Right lobe of liver (tissue), 6 donors: ENCODE measurements around the gene MARF1. TPM values are rescaled to one million over a fixed set of nuclear protein-coding genes. Genes with fewer than 3 reads are reported as not detected.

Source experiments
- ATAC-seq, 4 donors: fragments of 200-7000 bp; cut with Tn5 transposase; one replicate each; pipeline ENCODE4 v1.9.1; 2020; ENCODE audit warnings: mild to moderate bottlenecking in 4 of 4, moderate library complexity in 4 of 4
- DNase-seq, 3 donors: peaks; one replicate each; pipeline ENCODE4 v3.0.0-alpha.2; 2020
- H3K27ac ChIP-seq, 3 donors: fragments of 200-600 bp; one replicate each; pipeline ENCODE4 v1.8.0; 2022
- H3K27me3 ChIP-seq, 2 donors: fragments of 200-600 bp; one replicate each; pipeline ENCODE4 v1.8.0; 2022
- H3K36me3 ChIP-seq, 4 donors: fragments of 200-600 bp; sonication (generic) in 1 of 4; one replicate each; pipeline versions ENCODE4 v1.5.1 to v1.8.0; 2017 to 2022; ENCODE audit warnings: control low read depth in 1 of 4
- H3K4me1 ChIP-seq, 4 donors: fragments of 200-600 bp; sonication (generic) in 1 of 4; one replicate each; pipeline versions ENCODE4 v1.5.1 to v1.8.0; 2017 to 2022; ENCODE audit warnings: control low read depth in 1 of 4
- H3K4me3 ChIP-seq, 3 donors: fragments of 200-600 bp; one replicate each; pipeline ENCODE4 v1.8.0; 2022
- H3K9me3 ChIP-seq, 4 donors: fragments of 200-600 bp; sonication (generic) in 1 of 4; one replicate each; pipeline versions ENCODE4 v1.5.1 to v1.8.0; 2017 to 2022; ENCODE audit warnings: control low read depth in 1 of 4
- POLR2A ChIP-seq: fragments of 450-650 bp; IDR thresholded peaks from one replicate; pipeline ENCODE4 v1.6.1; 2017; ENCODE audit warnings: antibody characterized with exemption, mild to moderate bottlenecking
- WGBS: methylation state at CpG from one replicate; pipeline ENCODE4 v1.1.6; 2018; ENCODE audit warnings: low coverage, low lambda C conversion rate; ENCODE audit not compliant: insufficient coverage; ENCODE audit errors: missing lambda C conversion rate; 5-methylcytosine and 5-hydroxymethylcytosine counted together
- intact Hi-C, 2 donors: fragments of 100-400 bp; cut with DNase I; formaldehyde crosslinking; loops; one replicate each; pipeline versions ENCODE4 v1.11.2 to v1.14.1; 2022
- total RNA-seq, 6 experiments: library from RNA; depleted of rRNA in 2 of 6; stranded (reverse); fragments of >200 nt in 2 of 6; fragmentation: NEBNext Ultra II Directional in 3 of 6; extraction: Animal tissue kit (Norgen Biotek cat#: 25700) in 3 of 6; gene quantifications; one replicate each; pipeline versions ENCODE4 v1.1.0 to v1.2.4, GENCODE V29; 2016 to 2023
- TF ChIP-seq, protein P1 (sequence below), 4 donors: fragments of 200-600 bp in 3 of 4; fragments of 450-650 bp in 1 of 4; IDR thresholded peaks; one replicate each; pipeline versions ENCODE4 v1.5.1 to v1.8.0; 2016 to 2022; ENCODE audit warnings: antibody characterized with exemption in 4 of 4, mild to moderate bottlenecking in 2 of 4
- donor health status: DM: no; HTN: yes; CAD: no.
- donor health status: DM: no; HTN: no; CAD: no.
- donor health status: DM: no; HTN: no; CAD: no.
- donor health status: DM: no; HTN: yes; CAD: no.
- donor health status: DM: no; HTN: yes; CAD: no.

MARF1 gene
- total RNA-seq, 6 experiments from 2014 or later, result 17.2 to 44.2 (median 31.2) TPM

DNA sequence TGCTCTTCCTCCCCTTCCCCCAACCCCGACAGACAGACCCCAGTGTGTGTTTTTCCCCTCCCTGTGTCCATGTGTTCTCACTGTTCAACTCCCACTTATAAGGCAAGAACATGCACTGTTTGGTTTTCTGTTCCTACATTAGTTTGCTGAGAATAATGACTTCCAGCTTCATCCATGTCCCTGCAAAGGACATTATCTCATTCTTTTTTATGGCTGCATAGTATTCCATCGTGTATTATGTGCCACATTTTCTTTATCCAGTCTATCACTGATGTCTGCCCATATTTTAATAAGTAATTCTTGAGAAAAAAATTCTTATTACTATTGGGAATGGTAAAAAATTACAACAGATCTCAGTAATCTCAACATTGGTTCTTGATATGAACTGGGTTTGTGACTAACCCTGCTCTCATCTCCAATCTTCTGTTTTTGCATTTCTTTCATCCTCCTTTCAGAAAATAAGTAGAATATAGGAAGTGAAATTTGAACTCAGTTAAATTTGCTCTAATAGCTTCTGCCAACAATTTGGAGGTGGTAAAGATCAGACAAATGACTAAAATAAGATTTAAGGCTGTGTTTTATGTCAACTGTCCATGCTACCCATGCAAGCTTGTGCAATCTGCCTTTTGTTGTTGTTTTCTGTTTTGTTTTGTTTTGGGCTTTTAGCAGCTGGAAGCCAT lies 11.1 kb downstream of the MARF1 start:
- ATAC-seq, result no peak
- Histone ChIP-seq H3K4me3 (no peak overlapping the region), H3K27ac (no peak overlapping the region), H3K36me3 (peaks cover 8 to 57% (median 23%) of the 10 kb centered on the region in 4 donors), H3K4me1 (peaks cover 0 to 15% (median 0%) of the 10 kb centered on the region in 4 donors), H3K27me3 (no peaks in the 10 kb centered on the region), H3K9me3 (no peaks in the 10 kb centered on the region)
- intact Hi-C loops, result no loop called here
- no peak for TF ChIP-seq POLR2A
- TF ChIP-seq, protein P1, sequence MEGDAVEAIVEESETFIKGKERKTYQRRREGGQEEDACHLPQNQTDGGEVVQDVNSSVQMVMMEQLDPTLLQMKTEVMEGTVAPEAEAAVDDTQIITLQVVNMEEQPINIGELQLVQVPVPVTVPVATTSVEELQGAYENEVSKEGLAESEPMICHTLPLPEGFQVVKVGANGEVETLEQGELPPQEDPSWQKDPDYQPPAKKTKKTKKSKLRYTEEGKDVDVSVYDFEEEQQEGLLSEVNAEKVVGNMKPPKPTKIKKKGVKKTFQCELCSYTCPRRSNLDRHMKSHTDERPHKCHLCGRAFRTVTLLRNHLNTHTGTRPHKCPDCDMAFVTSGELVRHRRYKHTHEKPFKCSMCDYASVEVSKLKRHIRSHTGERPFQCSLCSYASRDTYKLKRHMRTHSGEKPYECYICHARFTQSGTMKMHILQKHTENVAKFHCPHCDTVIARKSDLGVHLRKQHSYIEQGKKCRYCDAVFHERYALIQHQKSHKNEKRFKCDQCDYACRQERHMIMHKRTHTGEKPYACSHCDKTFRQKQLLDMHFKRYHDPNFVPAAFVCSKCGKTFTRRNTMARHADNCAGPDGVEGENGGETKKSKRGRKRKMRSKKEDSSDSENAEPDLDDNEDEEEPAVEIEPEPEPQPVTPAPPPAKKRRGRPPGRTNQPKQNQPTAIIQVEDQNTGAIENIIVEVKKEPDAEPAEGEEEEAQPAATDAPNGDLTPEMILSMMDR (IDR thresholded peaks at IDR 0.05), result no peak
- no peak for DNase-seq
- whole genome bisulfite sequencing, result 94% methylated on average over 1 of the region's 2 CpGs

DNA sequence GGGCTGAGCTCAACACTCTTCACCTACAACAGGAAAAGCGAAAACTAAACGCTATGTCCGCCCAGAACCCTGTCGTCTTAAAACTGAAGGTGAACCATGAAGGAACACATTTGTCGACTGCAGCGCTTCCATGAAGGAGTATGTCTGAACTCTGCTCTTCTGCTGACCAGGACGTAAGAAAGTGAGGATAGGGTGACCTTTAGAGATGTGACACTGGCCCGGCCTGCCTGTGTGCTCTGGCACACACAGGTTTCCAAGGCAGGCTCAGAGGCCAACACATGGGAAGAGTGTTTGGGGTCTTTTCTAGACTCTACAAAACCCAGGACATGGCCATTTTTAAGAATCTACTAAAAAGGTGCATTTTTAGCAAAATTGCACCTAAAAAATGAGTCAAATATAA lies 21.1 kb downstream of the MARF1 start:
- ATAC-seq (no peak), DNase-seq (no peak)
- WGBS, result 88% methylated on average over 7 of the region's 8 CpGs
- Histone ChIP-seq H3K4me3 (no peak overlapping the region), H3K27ac (no peak overlapping the region), H3K4me1 (no peaks in the 10 kb centered on the region), H3K27me3 (no peaks in the 10 kb centered on the region), H3K9me3 (no peaks in the 10 kb centered on the region), H3K36me3 (peaks cover 0 to 85% (median 46%) of the 10 kb centered on the region in 4 donors)
- TF ChIP-seq POLR2A, result no peak
- TF ChIP-seq, protein P1 (IDR thresholded peaks at IDR 0.05), result no peak
- intact Hi-C loops, result no loop called here

DNA sequence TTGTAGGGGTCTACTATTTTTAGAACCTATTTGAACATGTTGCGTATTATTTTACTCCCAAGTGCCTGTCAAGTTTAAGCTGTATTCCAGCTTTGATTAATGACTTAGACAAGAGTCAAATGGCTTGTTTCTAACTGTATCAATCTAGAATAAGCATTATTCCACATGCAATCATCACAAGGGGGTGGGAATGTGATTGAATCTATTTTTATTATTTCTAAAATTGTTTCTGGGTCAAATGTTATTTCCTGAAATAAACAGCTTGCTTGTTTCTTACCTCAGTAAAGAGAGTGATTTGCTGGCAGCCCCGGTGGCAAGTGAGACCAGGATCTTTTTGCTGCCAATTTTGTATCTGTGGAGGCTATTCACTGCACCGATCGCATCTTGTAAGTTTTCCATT lies 21.5 kb downstream of the MARF1 start:
- Histone ChIP-seq H3K27ac (no peak overlapping the region), H3K4me1 (no peaks in the 10 kb centered on the region), H3K4me3 (no peak overlapping the region), H3K36me3 (peaks cover 0 to 90% (median 49%) of the 10 kb centered on the region in 4 donors), H3K9me3 (no peaks in the 10 kb centered on the region), H3K27me3 (no peaks in the 10 kb centered on the region)
- TF ChIP-seq, protein P1 (IDR thresholded peaks at IDR 0.05), result no peak
- TF ChIP-seq POLR2A, result no peak
- intact Hi-C loops, result no loop called here
- 80% methylated on average over 4 of the region's 4 CpGs for WGBS
- ATAC-seq (no peak), DNase-seq (no peak)

DNA sequence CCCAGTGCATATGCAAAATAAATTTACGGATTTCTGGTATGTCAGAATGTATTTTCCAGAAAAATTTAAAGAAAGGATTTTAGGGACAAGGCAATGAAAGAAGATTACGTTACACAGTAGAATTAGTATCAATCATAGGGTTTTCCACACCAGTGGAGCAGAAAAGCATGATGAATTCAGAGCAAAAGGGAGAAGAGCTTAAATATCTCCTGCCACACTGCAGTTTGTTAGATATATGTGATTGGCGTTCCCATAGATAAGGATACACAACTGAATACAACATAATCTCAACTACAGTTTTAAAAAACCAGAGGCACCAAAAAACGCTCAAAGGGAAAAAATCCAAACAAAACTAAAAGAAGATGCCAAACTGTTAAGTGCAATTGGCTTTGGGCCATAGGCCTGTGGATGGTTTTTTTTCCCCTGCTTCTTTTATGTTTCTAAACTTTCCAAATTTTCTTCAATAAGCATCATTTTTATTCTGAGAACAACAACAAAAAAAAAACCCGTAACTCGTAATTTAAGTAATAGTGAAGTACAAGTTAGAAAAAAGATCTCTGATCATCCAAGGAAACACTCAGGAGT lies 22.3 kb downstream of the MARF1 start:
- WGBS, result 83% methylated on average over 6 of the region's 6 CpGs
- ATAC-seq (no peak), DNase-seq (no peak)
- H3K4me1 ChIP-seq, result no peaks in the 10 kb centered on the region
- no peaks in the 10 kb centered on the region for H3K9me3 ChIP-seq
- H3K27me3 ChIP-seq, result no peaks in the 10 kb centered on the region
- no peak overlapping the region for H3K4me3 ChIP-seq
- no peak overlapping the region for H3K27ac ChIP-seq
- intact Hi-C loops, result no loop called here
- peaks cover 0 to 95% (median 50%) of the 10 kb centered on the region in 4 donors for H3K36me3 ChIP-seq
- TF ChIP-seq, protein P1 (IDR thresholded peaks at IDR 0.05), result no peak
- TF ChIP-seq POLR2A, result no peak
